Measurements from ENCODE around the gene NSUN5.
"Not testable (repeated sequence)": the region's sequence is repeated elsewhere in the genome, so short reads cannot be mapped to it uniquely, and the experiment has no call there.

NSUN5 gene

GRCh38 chr7:73308074-73308664 lies 457 bp downstream of the NSUN5 start:
- H3K27me3 ChIP-seq (ENCODE audit: control insufficient read depth, insufficient read depth, low read length), result no peaks in the 10 kb centered on the region
- H3K9ac ChIP-seq (ENCODE audit: low read depth, low read length), result peak overlapping the region; percentile 58
- no peaks in the 10 kb centered on the region for H3K9me3 ChIP-seq (ENCODE audit: control insufficient read depth, insufficient read depth, low read length)
- H3K36me3 ChIP-seq (ENCODE audit: control insufficient read depth, insufficient read depth, low read length), result peaks cover 35% of the 10 kb centered on the region
- H3K4me3 ChIP-seq (ENCODE audit: low read depth, low read length), result peak overlapping the region; percentile 93
- peak overlapping the region; percentile 45 for H3K27ac ChIP-seq (ENCODE audit: low read depth, low read length)
- peaks cover 3% of the 10 kb centered on the region; the same call in 1 of the 2 replicates for H3K4me1 ChIP-seq (ENCODE audit: control insufficient read depth, insufficient read depth, low read length)

- no peak overlapping the region for H3K27ac ChIP-seq (ENCODE audit: low read depth, low read length)
- H3K9ac ChIP-seq (ENCODE audit: low read depth, low read length), result no peak overlapping the region
- H3K9me3 ChIP-seq (ENCODE audit: control insufficient read depth, insufficient read depth, low read length), result no peaks in the 10 kb centered on the region
- no peaks in the 10 kb centered on the region for H3K27me3 ChIP-seq (ENCODE audit: control insufficient read depth, insufficient read depth, low read length)
- H3K4me1 ChIP-seq (ENCODE audit: control insufficient read depth, insufficient read depth, low read length), result peaks cover 3% of the 10 kb centered on the region; the same call in 1 of the 2 replicates
- H3K36me3 ChIP-seq (ENCODE audit: control insufficient read depth, insufficient read depth, low read length), result peaks cover 40% of the 10 kb centered on the region
- peak overlapping the region; percentile 93 for H3K4me3 ChIP-seq (ENCODE audit: low read depth, low read length)
Measured at GRCh38 chr7:73307436-73307835, 1.2 kb downstream of the NSUN5 start.

GRCh38 chr7:73304612-73305387 lies 3.8 kb downstream of the NSUN5 start:
- not testable (repeated sequence) for H3K4me1 ChIP-seq (ENCODE audit: control insufficient read depth, insufficient read depth, low read length); H3K9me3 ChIP-seq (ENCODE audit: control insufficient read depth, insufficient read depth, low read length); H3K4me3 ChIP-seq (ENCODE audit: low read depth, low read length); H3K9ac ChIP-seq (ENCODE audit: low read depth, low read length); H3K27ac ChIP-seq (ENCODE audit: low read depth, low read length); H3K27me3 ChIP-seq (ENCODE audit: control insufficient read depth, insufficient read depth, low read length)
- peaks cover 40% of the 10 kb centered on the region for H3K36me3 ChIP-seq (ENCODE audit: control insufficient read depth, insufficient read depth, low read length)

GRCh38 chr7:73304071-73304470 lies 4.6 kb downstream of the NSUN5 start:
- no peak overlapping the region for H3K9ac ChIP-seq (ENCODE audit: low read depth, low read length)
- no peaks in the 10 kb centered on the region for H3K9me3 ChIP-seq (ENCODE audit: control insufficient read depth, insufficient read depth, low read length)
- peaks cover 3% of the 10 kb centered on the region; the same call in 1 of the 2 replicates for H3K4me1 ChIP-seq (ENCODE audit: control insufficient read depth, insufficient read depth, low read length)
- H3K27ac ChIP-seq (ENCODE audit: low read depth, low read length), result no peak overlapping the region
- no peaks in the 10 kb centered on the region for H3K27me3 ChIP-seq (ENCODE audit: control insufficient read depth, insufficient read depth, low read length)
- peaks cover 40% of the 10 kb centered on the region for H3K36me3 ChIP-seq (ENCODE audit: control insufficient read depth, insufficient read depth, low read length)
- no peak overlapping the region for H3K4me3 ChIP-seq (ENCODE audit: low read depth, low read length)

DNA sequence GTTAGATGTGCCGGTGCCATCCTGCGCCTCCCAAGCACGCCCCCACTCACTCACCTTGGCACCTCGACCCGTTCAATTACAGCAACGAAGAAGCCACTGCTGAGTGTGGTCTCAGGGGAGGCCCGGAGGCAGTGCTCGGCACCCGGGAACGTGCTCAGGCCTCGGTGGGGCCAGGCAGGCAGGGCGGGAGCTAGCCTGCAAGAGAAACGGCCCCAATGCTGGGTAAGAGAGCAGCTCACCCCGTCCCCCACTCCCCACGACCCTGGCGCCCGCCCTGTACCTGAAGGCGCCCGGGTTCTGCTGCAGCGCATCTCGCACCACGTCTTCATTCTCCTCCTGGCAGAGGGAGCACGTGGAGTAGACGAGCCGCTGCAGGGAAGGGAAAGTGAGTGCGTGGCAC lies 5.1 kb downstream of the NSUN5 start:
- Histone ChIP-seq H3K27ac (ENCODE audit: low read depth, low read length) (no peak overlapping the region), H3K36me3 (ENCODE audit: control insufficient read depth, insufficient read depth, low read length) (peaks cover 40% of the 10 kb centered on the region), H3K9ac (ENCODE audit: low read depth, low read length) (no peak overlapping the region)

DNA sequence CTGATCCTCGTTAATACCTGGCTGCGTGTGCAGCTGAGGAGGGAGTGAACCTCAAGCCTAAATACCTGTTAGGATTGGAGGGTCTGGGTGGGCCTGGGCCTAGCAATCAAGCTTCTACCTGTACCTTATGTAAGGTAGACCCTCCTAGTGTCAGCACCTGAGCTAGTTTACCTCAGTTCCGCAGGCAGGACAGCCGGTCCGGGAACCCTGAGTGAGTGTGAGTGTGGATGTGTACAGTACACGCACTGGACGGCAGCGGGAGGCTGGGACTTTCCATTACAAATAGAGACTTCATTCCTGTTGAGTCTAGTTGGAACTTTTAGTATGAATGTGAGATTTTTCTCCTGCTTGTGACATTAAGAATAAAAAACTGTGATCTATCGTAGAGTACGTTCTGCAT lies 5.8 kb downstream of the NSUN5 start:
- not testable (repeated sequence) for H3K9ac ChIP-seq (ENCODE audit: low read depth, low read length)

More for the DNA sequence above, 5.1 kb downstream of the NSUN5 start:
- no peaks in the 10 kb centered on the region for H3K9me3 ChIP-seq (ENCODE audit: control insufficient read depth, insufficient read depth, low read length)
- H3K4me1 ChIP-seq (ENCODE audit: control insufficient read depth, insufficient read depth, low read length), result peaks cover 3% of the 10 kb centered on the region; the same call in 1 of the 2 replicates
- no peak overlapping the region for H3K4me3 ChIP-seq (ENCODE audit: low read depth, low read length)
- no peaks in the 10 kb centered on the region for H3K27me3 ChIP-seq (ENCODE audit: control insufficient read depth, insufficient read depth, low read length)

GRCh38 chr7:73301108-73301507 lies 7.5 kb downstream of the NSUN5 start:
- not testable (repeated sequence) for H3K27me3 ChIP-seq (ENCODE audit: control insufficient read depth, insufficient read depth, low read length); H3K9me3 ChIP-seq (ENCODE audit: control insufficient read depth, insufficient read depth, low read length); H3K4me1 ChIP-seq (ENCODE audit: control insufficient read depth, insufficient read depth, low read length); H3K27ac ChIP-seq (ENCODE audit: low read depth, low read length); H3K9ac ChIP-seq (ENCODE audit: low read depth, low read length); H3K4me3 ChIP-seq (ENCODE audit: low read depth, low read length)
- peaks cover 29% of the 10 kb centered on the region for H3K36me3 ChIP-seq (ENCODE audit: control insufficient read depth, insufficient read depth, low read length)

More for the DNA sequence above, 5.8 kb downstream of the NSUN5 start:
- not testable (repeated sequence) for H3K27me3 ChIP-seq (ENCODE audit: control insufficient read depth, insufficient read depth, low read length); H3K4me3 ChIP-seq (ENCODE audit: low read depth, low read length); H3K4me1 ChIP-seq (ENCODE audit: control insufficient read depth, insufficient read depth, low read length); H3K27ac ChIP-seq (ENCODE audit: low read depth, low read length); H3K9me3 ChIP-seq (ENCODE audit: control insufficient read depth, insufficient read depth, low read length)
- H3K36me3 ChIP-seq (ENCODE audit: control insufficient read depth, insufficient read depth, low read length), result peaks cover 40% of the 10 kb centered on the region

DNA sequence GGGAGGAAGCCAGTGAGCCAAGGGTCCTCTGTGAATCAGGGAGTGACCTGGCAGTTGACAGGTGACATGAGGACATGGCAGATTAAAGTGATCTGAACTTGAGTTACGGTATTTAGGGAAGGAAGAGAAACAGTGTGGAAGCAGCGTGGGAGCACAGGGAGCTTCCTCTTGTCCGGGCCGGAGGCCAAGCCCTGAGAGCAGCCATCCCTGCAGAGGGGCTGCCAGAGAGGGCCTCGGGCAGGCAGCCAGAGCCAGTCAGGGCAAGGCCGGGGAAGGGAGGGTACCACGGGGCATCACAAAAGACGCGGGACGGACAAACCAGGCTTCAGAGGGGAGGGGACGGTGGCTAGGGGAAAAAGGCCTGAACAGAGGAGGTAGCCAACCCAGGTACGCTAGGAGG lies 8.8 kb downstream of the NSUN5 start:
- H3K27me3 ChIP-seq (ENCODE audit: control insufficient read depth, insufficient read depth, low read length); H3K4me1 ChIP-seq (ENCODE audit: control insufficient read depth, insufficient read depth, low read length); H3K4me3 ChIP-seq (ENCODE audit: low read depth, low read length); H3K9me3 ChIP-seq (ENCODE audit: control insufficient read depth, insufficient read depth, low read length); H3K27ac ChIP-seq (ENCODE audit: low read depth, low read length); H3K9ac ChIP-seq (ENCODE audit: low read depth, low read length): not testable (repeated sequence)
- H3K36me3 ChIP-seq (ENCODE audit: control insufficient read depth, insufficient read depth, low read length), result peaks cover 20% of the 10 kb centered on the region

DNA sequence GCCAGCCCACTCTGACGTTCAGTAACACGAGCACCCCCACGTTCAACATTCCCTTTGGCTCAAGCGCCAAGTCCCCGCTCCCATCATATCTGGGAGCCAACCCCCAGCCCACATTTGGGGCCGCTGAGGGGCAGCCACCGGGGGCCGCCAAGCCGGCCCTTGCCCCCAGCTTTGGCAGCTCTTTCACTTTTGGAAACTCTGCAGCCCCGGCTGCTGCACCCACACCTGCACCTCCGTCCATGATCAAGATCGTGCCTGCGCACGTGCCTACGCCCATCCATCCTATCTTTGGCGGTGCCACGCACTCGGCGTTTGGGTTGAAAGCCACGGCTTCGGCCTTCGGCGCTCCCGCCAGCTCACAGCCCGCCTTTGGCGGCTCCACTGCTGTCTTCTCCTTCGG lies 10.9 kb downstream of the NSUN5 start:
- H3K27ac ChIP-seq (ENCODE audit: low read depth, low read length); H3K9ac ChIP-seq (ENCODE audit: low read depth, low read length); H3K27me3 ChIP-seq (ENCODE audit: control insufficient read depth, insufficient read depth, low read length); H3K4me3 ChIP-seq (ENCODE audit: low read depth, low read length); H3K9me3 ChIP-seq (ENCODE audit: control insufficient read depth, insufficient read depth, low read length); H3K36me3 ChIP-seq (ENCODE audit: control insufficient read depth, insufficient read depth, low read length); H3K4me1 ChIP-seq (ENCODE audit: control insufficient read depth, insufficient read depth, low read length): not testable (repeated sequence)

GRCh38 chr7:73297235-73297634 lies 11.4 kb downstream of the NSUN5 start:
- H3K9ac ChIP-seq (ENCODE audit: low read depth, low read length); H3K4me1 ChIP-seq (ENCODE audit: control insufficient read depth, insufficient read depth, low read length); H3K36me3 ChIP-seq (ENCODE audit: control insufficient read depth, insufficient read depth, low read length); H3K27ac ChIP-seq (ENCODE audit: low read depth, low read length); H3K27me3 ChIP-seq (ENCODE audit: control insufficient read depth, insufficient read depth, low read length); H3K4me3 ChIP-seq (ENCODE audit: low read depth, low read length); H3K9me3 ChIP-seq (ENCODE audit: control insufficient read depth, insufficient read depth, low read length): not testable (repeated sequence)

DNA sequence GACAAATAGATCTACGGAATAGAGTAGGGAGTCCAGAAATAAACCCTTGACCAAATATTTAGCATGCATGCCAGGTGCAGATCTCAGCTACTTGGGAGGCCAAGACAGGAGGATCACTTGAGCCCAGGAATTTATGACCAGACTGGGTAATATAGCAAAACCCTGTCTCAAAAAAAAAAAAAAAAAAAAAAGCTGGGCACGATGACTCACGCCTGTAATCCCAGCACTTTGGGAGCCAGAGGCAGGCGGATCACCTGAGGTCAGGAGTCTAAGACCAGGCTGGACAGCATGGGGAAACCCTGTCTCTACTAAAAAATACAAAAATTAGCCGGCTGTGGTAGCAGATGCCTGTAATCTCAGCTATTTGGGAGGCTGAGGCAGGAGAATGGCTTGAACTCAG lies 31.4 kb downstream of the NSUN5 start:
- not testable (repeated sequence) for H3K36me3 ChIP-seq (ENCODE audit: control insufficient read depth, insufficient read depth, low read length); H3K27me3 ChIP-seq (ENCODE audit: control insufficient read depth, insufficient read depth, low read length); H3K9me3 ChIP-seq (ENCODE audit: control insufficient read depth, insufficient read depth, low read length); H3K4me3 ChIP-seq (ENCODE audit: low read depth, low read length); H3K9ac ChIP-seq (ENCODE audit: low read depth, low read length); H3K4me1 ChIP-seq (ENCODE audit: control insufficient read depth, insufficient read depth, low read length); H3K27ac ChIP-seq (ENCODE audit: low read depth, low read length)
